ENCODE results near the gene FYCO1.

The FYCO1 gene

GRCh38 chr3:45911511-45912226, 84.0 kb downstream of the FYCO1 start:
- DNase-seq: no peak

DNA sequence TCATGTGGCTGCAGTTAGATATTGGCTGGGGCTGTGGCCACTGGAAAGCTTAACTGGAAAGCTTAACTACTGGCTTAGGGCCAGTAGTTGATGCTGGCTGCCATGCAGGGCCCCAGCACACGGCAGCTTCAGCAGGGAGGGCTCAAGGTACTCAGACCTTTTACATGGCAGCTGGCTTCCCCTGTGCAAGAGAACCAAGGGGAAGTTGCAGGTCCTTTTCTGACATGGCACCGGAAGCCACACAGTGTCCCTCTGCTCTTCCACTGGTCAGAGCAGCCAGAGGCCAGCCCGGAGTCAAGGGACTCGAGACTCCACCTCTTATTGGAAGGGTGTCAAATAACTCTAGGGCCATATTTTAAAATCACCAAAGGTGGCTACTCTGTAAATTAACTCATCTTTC, 84.7 kb downstream of the FYCO1 start:
- no peak for DNase-seq

GRCh38 chr3:45909542-45909941, 86.1 kb downstream of the FYCO1 start:
- no peak for DNase-seq

DNA sequence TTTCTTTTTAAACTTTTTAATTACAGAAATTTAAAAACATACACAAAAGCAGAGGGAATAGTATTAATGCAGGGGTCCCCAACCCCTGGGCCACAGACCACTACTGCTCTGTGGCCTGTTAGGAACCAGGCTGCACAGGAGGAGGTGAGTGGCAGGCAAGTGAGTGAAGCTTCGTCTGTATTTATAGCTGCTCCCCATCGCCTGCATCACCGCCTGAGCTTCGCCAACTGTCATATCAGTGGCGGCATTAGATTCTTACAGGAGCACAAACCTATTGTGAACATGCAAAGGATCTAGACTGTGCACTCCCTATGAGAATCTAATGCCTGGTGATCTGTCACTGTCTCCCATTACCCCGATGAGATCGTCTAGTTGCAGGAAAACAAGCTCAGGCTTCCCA, 86.9 kb downstream of the FYCO1 start:
- no peak for DNase-seq

GRCh38 chr3:45907769-45908705, 87.6 kb downstream of the FYCO1 start:
- DNase-seq: no peak

DNA sequence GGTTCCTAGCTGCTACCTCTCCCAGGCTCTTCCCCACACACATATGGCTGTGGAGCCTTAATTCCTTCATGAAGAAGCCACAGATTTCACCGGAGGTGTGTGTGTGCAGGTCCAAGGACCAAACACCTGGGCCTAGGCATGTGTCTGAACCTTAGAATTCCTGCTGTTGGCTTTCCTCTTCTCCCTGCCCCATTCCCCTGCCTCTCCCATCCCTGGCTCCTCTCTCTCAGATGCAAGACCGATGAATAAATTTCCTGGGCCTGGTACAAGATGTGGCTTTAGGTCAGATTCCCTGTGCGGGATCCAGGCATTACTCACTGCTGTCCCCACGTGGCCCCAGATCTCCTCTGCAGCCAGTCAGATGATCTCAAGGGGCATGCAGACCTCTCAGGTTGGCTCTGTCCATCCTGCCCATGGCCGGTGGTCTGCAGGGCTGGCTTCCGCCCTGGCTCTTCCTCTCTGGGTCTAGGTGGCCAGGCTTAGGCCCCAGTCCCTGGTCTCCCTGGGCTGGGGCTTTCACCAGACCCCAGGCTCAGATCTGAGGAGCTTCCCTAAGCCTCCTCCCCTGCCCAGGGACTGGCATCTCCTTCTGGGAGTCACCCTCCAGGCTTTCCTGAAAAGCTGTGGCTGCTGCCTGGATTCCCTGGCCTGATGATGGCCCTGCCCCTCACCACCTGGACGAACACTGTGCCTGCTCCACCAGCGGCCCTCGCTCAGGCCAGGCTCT, 88.8 kb downstream of the FYCO1 start:
- no peak for DNase-seq

GRCh38 chr3:45905755-45906154, 89.9 kb downstream of the FYCO1 start:
- DNase-seq: no peak

GRCh38 chr3:45904931-45905330, 90.7 kb downstream of the FYCO1 start:
- no peak for DNase-seq

GRCh38 chr3:45896956-45897355, 98.7 kb downstream of the FYCO1 start:
- DNase-seq: no peak

DNA sequence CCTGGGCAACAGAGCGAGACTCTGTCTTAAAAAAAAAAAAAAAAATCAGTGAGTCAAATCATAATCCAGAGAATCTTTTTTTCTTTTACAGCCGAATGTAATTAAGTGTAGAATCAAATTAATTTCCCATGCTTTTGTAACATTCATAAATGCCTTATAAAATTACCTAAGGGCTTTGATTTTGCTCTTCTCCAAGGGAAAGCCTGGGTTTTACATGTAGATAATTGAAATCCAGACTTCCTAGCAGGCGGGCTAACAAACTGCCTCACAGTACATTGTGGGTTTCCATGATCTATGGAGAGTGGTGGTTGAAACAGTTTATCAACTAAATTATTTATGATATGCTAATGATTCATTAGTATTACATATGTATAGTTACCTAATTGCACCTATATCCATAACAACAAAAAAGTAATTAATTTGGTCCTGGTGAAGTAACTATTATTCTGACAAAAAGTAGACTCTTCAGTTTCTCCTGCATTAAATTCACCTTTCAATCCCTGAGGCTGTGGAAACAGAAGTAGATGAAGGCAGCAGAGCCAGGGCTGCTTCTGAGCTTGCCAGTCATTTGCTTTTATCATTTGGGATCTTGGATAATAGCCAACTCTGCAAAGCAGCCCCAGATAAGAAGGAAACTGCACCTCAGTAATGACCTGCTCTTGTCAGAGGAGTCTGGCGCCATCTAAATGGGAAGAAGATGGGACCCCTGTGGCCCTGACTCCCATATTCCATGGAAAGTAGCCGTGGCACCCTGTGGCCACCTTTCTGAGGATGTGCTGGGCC, 99.7 kb downstream of the FYCO1 start:
- no peak for DNase-seq

DNA sequence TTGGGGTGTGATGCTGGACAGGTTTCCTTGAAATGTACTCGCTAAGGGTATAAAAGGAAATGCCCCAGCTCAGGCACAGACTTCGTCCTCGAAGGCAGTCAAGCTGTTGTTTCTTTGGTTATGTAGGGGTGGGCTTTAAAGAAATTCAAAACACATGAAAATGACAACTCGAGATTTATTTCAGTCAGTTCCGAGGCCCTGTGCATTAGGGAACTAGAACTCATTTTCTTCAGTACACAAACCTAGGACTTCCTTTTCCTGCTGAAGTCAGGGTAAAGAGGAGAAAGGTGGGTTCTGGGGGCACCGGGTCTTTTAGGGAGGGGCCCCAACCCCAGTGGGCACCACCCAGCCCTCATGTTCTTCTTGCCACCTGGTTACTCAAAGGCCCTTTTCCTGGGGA, 101.6 kb downstream of the FYCO1 start:
- no peak for DNase-seq

DNA sequence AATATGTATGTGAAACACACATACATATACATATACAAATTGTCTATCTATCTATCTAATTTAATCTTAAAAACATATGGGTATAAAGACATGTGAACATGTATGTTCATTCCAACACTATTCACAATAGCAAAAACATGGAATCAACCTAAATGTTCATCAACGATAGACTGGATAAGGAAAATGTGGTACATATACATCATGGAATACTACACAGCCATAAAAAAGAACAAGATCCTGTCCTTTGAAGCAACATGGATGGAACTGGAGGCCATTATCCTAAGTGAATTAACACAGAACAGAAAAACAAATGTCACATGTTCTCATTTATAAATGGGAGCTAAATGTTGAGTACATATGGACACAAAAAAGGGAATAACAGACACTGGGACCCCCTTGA, 103.5 kb downstream of the FYCO1 start:
- no peak for DNase-seq

GRCh38 chr3:45890405-45890804, 105.2 kb downstream of the FYCO1 start:
- no peak for DNase-seq

GRCh38 chr3:45889337-45889736, 106.3 kb downstream of the FYCO1 start:
- DNase-seq: no peak

DNA sequence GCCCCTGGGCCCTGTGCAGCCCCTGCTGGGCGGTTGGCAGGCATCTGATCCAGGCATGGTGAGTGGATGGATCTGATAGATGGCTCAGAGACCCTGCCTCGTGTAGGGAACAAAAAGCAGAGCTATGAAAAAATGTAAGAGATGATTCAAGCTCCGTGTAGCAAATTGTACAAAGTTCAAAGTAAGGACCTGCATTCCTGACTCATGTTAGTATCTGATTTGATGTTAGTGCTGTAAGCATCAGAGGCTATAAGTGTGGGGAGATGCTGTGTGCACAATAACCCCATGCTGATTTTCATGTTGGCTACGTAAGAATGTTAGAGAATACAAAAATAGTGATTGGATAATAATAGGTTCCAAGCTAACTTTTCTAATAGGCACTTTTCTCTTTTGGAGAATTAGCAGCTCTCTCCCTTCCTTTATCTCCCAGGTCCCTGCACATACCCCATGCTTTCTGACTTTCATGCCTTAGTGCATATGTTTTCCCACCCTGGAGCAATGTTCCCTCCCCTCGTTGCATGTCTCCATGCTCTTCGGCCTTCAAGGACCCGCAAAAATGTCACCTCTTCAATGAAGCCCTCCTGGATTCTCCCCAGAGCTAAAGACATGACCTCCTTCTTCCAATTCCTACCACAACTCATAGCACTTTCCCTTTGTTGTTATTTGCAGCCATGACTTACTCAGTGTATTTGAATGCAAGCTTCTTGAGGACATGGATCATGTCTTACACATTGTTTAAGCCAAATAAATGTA, 107.7 kb downstream of the FYCO1 start:
- DNase-seq: no peak

DNA sequence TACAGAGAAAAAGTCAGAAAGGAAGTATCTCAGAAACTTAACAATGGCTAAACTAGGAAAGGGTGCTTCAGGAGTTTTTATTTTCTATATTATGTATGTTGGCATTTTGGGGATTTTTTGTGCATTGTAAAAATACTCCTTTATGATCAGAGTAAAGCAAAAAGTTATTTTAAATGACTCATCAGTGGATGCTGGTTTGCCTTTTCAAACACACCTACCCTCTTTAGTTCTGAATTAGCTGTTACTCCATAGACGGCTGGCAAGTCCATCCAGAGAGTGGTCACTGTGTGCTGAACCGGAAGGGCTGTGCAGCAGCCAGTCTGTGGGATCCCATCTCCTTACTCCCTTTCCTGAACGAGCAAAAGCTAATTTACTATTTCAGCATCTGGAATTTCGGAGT, 108.3 kb downstream of the FYCO1 start:
- no peak for DNase-seq

DNA sequence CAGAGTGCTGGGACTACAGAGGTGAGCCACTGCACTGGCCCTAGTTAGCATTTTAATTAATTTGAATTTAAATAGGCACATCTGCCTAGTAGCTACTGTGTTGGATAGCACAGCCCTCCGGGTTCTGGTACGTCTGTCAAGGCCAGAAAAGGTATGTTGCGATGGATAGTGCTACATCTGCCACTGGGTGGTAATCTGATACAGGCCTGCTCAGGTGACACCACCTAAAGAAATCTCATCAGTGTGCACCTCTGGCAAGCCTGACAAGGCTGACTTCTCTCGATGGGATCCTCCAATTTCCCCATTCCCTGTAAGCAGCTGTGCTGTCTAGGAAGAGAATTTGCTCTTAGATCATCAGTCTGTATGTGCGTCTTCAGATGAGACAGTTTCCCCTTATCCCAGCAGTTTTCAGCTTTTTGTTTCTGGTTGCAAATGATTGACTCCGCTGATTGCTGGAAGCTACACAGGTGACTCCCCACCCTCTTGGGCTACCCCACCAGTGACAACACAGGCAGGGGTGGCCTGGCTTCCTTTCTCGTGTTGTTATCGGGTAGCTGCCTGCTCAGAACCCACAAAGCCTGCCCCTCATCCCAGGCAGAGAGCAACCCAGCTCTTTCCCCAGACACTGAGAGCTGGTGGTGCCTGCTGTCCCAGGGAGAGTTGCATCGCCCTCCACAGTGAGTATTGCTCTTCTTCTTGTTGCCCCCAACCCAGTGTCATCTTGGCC, 109.5 kb downstream of the FYCO1 start, which contains the start of gene CCR9:
Gene CCR9, plus strand, starts transcription at position 565 of the 727 bp plus-strand sequence. CDS start 8,391 bp downstream, outside the sequence.
- no peak for DNase-seq

DNA sequence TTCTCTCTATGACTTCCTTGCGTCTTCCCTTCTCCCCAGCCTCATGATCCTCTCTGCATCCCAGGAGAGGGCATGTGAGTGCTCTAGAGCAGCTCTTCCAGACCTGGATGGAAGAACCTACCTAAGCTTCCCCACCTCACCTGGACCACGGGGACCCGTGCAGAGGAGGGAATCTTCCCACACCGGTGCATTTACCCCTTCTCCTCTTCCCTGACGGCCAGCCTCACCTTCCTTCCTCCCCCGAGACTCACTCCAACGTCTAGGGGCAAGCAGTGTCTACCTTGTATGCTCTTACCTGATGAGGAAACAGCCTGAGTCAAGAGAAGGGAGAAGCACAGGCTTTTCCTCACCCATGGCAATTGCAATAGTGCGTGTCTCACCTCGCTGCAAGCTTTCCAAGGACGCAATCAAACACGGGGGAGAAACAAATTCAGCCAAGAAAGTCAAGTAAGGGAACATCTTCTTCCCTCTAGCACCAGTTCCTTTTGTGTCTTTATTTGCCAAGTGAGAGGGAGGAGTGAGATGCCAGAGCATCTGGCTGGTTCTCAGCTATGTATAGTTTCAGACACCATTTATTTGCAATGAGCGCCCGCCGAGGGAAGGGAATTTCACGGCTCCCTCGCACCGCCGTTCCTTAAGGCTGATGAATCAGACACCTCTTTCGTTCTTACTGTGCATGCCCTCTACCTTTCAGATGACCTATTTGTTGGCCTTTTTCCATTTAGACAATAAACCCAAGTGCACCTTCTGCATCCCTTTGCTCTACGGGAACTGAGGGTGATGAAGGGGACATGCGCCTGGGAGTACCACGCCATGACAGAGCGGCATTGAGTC, 111.0 kb downstream of the FYCO1 start:
- no peak for DNase-seq

- DNase-seq: no peak
Observed at GRCh38 chr3:45881078-45882022, 114.3 kb downstream of the FYCO1 start.
